Suprapubic skin (tissue), 4 donors: ENCODE data around the gene DGUOK.

Source experiments
- CTCF ChIP-seq, 2 donors: fragments of 200-600 bp in 1 of 2; fragments of 450-650 bp in 1 of 2; sonication (generic) in 1 of 2; IDR thresholded peaks; one replicate each; pipeline ENCODE4 v1.5.1; 2016 to 2019; ENCODE audit warnings: antibody characterized with exemption in 2 of 2, mild to moderate bottlenecking in 1 of 2, moderate library complexity in 1 of 2
- EP300 ChIP-seq: sonication (generic); formaldehyde crosslinking; IDR thresholded peaks from one replicate; pipeline ENCODE4 v1.6.1; 2017; ENCODE audit warnings: antibody characterized with exemption
- POLR2AphosphoS5 ChIP-seq, 3 donors: sonication (generic); formaldehyde crosslinking; IDR thresholded peaks; one replicate each; pipeline ENCODE4 v1.6.1; 2017; ENCODE audit warnings: antibody characterized with exemption in 3 of 3

- TF ChIP-seq POLR2AphosphoS5 (IDR thresholded peaks at IDR 0.05), result peak in 1 of 3 donors; percentile 42
- TF ChIP-seq CTCF (IDR thresholded peaks at IDR 0.05), result no peak
- no peak for TF ChIP-seq EP300
Measured at GRCh38 chr2:73939419-73939818, 12.7 kb downstream of the DGUOK start.
